HPDE6-E6E7 (cell line): ENCODE results near the gene GRID2.

Source experiments
- DNase-seq: peaks from one replicate; pipeline ENCODE4 v3.0.0; 2011; ENCODE audit warnings: missing footprints; ENCODE audit errors: extremely low spot score

The GRID2 gene

DNA sequence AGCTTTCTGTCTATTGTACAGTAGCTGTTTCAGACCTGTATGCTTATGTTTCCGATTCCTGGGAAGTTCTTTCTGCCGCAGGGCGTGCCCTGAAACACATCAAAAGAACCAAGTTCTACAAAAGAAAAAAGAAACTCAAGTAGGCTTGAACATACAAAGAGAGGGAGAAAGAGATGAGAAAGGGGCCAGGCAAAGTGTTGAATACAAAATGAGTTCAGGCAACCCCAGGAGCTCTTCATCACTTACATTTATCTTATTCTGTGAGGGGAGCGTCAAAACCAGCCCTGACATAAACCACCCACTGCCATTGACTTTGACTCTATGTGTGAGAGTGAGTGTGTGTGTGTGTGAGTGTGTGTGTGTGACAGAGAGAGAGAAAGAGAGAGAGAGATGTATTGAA is 1498.3 kb downstream of the GRID2 start:
- no peak for DNase-seq

GRCh38 chr4:93809773-93810172 is 1506.0 kb downstream of the GRID2 start:
- no peak for DNase-seq

GRCh38 chr4:93810340-93810992 is 1506.7 kb downstream of the GRID2 start:
- no peak for DNase-seq

DNA sequence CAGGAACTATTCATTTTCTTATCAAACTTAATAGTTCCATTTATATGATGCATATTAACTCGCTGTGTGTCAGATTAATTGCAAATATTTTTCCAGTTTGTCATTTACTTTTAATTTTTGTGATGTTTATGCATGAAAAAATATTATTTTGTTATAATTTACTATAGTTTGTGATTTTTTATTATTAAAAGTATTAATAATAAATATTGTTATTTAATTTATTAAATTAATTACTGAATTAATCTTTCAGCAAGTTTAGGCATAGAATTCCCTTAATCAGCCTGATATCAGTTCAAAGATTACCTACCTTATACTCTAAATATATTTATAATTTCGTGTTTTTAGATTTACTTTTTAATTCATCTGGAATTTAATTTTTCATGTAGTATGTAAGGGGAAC is 1509.3 kb downstream of the GRID2 start:
- DNase-seq, result no peak

- DNase-seq, result peak; percentile 14
These were observed 1510.4 kb downstream of the GRID2 start for GRCh38 chr4:93814141-93814540.

- DNase-seq, result no peak
These were observed 1511.0 kb downstream of the GRID2 start for GRCh38 chr4:93814722-93815121.
